Trophoblast cell (in vitro differentiated cells and primary cell): ENCODE results near the gene IGF1R.

ENCODE experiments used
- DNase-seq, 2 donors: peaks; one replicate each; pipeline ENCODE4 v3.0.0-alpha.2; 2016
- H2AFZ ChIP-seq: 2 replicates; pipeline ENCODE4 v1.6.1; 2013; ENCODE audit warnings: low read length, moderate library complexity, mild to moderate bottlenecking; ENCODE audit not compliant: insufficient read depth, poor library complexity
- H2AK5ac ChIP-seq: 2 replicates; pipeline ENCODE4 v1.6.1; 2013; ENCODE audit warnings: mild to moderate bottlenecking, low read length
- H2BK120ac ChIP-seq: 2 replicates; pipeline ENCODE4 v1.6.1; 2013; ENCODE audit warnings: low read length, mild to moderate bottlenecking, moderate library complexity; ENCODE audit not compliant: insufficient read depth, poor library complexity
- H2BK12ac ChIP-seq: 2 replicates; pipeline ENCODE4 v1.6.1; 2013; ENCODE audit warnings: mild to moderate bottlenecking, low read length, moderate library complexity
- H2BK5ac ChIP-seq: 2 replicates; pipeline ENCODE4 v1.6.1; 2013; ENCODE audit warnings: low read length, low read depth, moderate library complexity, mild to moderate bottlenecking; ENCODE audit not compliant: poor library complexity
- H3K14ac ChIP-seq: 2 replicates; pipeline ENCODE4 v1.6.1; 2013; ENCODE audit warnings: mild to moderate bottlenecking, low read length
- H3K18ac ChIP-seq: 2 replicates; pipeline ENCODE4 v1.6.1; 2013; ENCODE audit warnings: mild to moderate bottlenecking, low read length
- H3K23ac ChIP-seq: 2 replicates; pipeline ENCODE4 v1.6.1; 2013; ENCODE audit warnings: low read length
- H3K27ac ChIP-seq: 2 replicates; pipeline ENCODE4 v1.5.1; 2013; ENCODE audit warnings: low read depth, mild to moderate bottlenecking, inconsistent platforms, low read length, moderate library complexity
- H3K27me3 ChIP-seq: 2 replicates; pipeline ENCODE4 v1.6.1; 2013; ENCODE audit warnings: inconsistent platforms, mild to moderate bottlenecking, low read length, moderate library complexity; ENCODE audit not compliant: insufficient read depth
- H3K36me3 ChIP-seq, 2 experiments: 1 replicate in 1 of 2; 2 replicates in 1 of 2; pipeline ENCODE4 v1.6.1; 2013; ENCODE audit warnings: low read length in 2 of 2, mild to moderate bottlenecking in 2 of 2, moderate library complexity in 1 of 2; ENCODE audit not compliant: insufficient read depth in 2 of 2, control insufficient read depth in 1 of 2
- H3K4ac ChIP-seq: 2 replicates; pipeline ENCODE4 v1.6.1; 2013; ENCODE audit warnings: low read depth, mild to moderate bottlenecking, low read length, moderate library complexity
- H3K4me1 ChIP-seq, 2 experiments: 1 replicate in 1 of 2; 2 replicates in 1 of 2; pipeline ENCODE4 v1.6.1; 2013; ENCODE audit warnings: low read length in 2 of 2, mild to moderate bottlenecking in 2 of 2, moderate library complexity in 1 of 2; ENCODE audit not compliant: insufficient read depth in 2 of 2, control insufficient read depth in 1 of 2
- H3K4me2 ChIP-seq: 2 replicates; pipeline ENCODE4 v1.6.1; 2013; ENCODE audit warnings: inconsistent platforms, mild to moderate bottlenecking, low read length, moderate library complexity
- H3K4me3 ChIP-seq: 2 replicates; pipeline ENCODE4 v1.5.1; 2013; ENCODE audit warnings: mild to moderate bottlenecking, low read depth, low read length, inconsistent platforms
- H3K79me1 ChIP-seq: one replicate; pipeline ENCODE4 v1.6.1; 2013; ENCODE audit warnings: low read length
- H3K79me2 ChIP-seq: 2 replicates; pipeline ENCODE4 v1.6.1; 2013; ENCODE audit warnings: low read length, mild to moderate bottlenecking; ENCODE audit not compliant: control insufficient read depth, insufficient read depth, poor library complexity
- H3K9ac ChIP-seq: 2 replicates; pipeline ENCODE4 v1.6.1; 2013; ENCODE audit warnings: mild to moderate bottlenecking, low read length
- H3K9me3 ChIP-seq: 2 replicates; pipeline ENCODE4 v1.6.1; 2013; ENCODE audit warnings: low read depth, mild to moderate bottlenecking, control low read depth, inconsistent platforms, low read length; ENCODE audit not compliant: insufficient read depth
- H4K12ac ChIP-seq: 2 replicates; pipeline ENCODE4 v1.6.1; 2013; ENCODE audit warnings: low read depth, mild to moderate bottlenecking, low read length, moderate library complexity
- H4K8ac ChIP-seq: 2 replicates; pipeline ENCODE4 v1.6.1; 2013; ENCODE audit warnings: low read depth, mild to moderate bottlenecking, low read length, moderate library complexity
- H4K91ac ChIP-seq: one replicate; pipeline ENCODE4 v1.6.1; 2013; ENCODE audit warnings: low read depth, mild to moderate bottlenecking, low read length, moderate library complexity
- WGBS: extraction: QIAGEN DNeasy Blood & Tissue Kit; methylation state at CpG from one replicate; pipeline ENCODE4 v1.1.7; 2013; ENCODE audit warnings: missing lambda C conversion rate; ENCODE audit not compliant: insufficient read length, insufficient coverage; ENCODE audit errors: extremely low coverage; 5-methylcytosine and 5-hydroxymethylcytosine counted together

Gene IGF1R

DNA sequence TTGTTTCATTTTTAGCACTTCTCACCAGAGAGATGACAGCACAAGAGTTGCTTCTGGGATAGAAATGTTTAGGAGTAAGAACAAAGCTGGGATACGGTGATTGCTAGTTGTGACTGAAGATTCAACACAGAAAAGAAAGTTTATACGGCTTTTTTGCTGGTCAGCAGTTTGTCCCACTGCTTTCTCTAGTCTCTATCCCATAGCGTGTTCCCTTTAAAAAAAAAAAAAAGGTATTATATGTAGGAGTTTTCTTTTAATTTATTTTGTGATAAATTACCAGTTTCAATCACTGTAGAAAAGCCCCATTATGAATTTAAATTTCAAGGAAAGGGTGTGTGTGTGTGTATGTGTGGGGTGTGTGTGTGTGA is 311.3 kb downstream of the IGF1R start:
- Histone ChIP-seq H3K4me2 (no peak overlapping the region), H2BK120ac (no peak overlapping the region), H3K4ac (no peak overlapping the region), H3K23ac (no peak overlapping the region), H3K27ac (no peak overlapping the region), H3K4me1 (no peaks in the 10 kb centered on the region), H3K36me3 (peaks cover 60 to 77% of the 10 kb centered on the region in 2 experiments), H4K12ac (no peak overlapping the region), H3K14ac (no peak overlapping the region), H4K8ac (no peak overlapping the region), H3K9ac (no peak overlapping the region), H2AK5ac (no peak overlapping the region), H2AFZ (no peak overlapping the region), H3K79me2 (no peaks in the 10 kb centered on the region), H4K91ac (no peak overlapping the region), H3K4me3 (no peak overlapping the region), H3K27me3 (no peaks in the 10 kb centered on the region), H2BK5ac (no peak overlapping the region), H3K79me1 (no peaks in the 10 kb centered on the region), H3K18ac (no peak overlapping the region), H2BK12ac (no peak overlapping the region), H3K9me3 (peaks cover 12% of the 10 kb centered on the region)
- no peak for DNase-seq
- WGBS = no CpG with 5 or more reads among the region's 3 CpGs

DNA sequence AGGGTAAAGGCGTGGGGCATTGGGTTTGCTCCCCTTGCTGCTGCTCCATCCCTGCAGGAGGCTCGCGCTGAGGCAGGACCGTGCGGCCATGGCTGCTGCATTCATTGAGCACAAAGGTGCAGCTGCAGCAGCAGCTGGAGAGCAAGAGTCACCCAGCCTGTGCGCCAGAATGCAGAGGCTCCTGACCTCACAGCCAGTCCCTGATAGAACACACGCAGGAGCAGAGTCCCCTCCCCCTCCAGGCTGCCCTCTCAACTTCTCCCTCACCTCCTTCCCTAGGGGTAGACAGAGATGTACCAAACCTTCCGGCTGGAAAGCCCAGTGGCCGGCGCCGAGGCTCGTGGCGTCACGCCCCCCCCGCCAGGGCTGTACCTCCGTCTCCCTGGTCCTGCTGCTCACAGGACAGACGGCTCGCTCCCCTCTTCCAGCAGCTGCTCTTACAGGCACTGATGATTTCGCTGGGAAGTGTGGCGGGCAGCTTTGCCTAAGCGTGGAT is 312.3 kb downstream of the IGF1R start:
- H4K91ac ChIP-seq = no peak overlapping the region
- H3K36me3 ChIP-seq = peaks cover 54 to 68% of the 10 kb centered on the region in 2 experiments
- no peaks in the 10 kb centered on the region for H3K79me2 ChIP-seq
- no peak overlapping the region for H3K4ac ChIP-seq
- no peak overlapping the region for H2AFZ ChIP-seq
- H3K27me3 ChIP-seq = no peaks in the 10 kb centered on the region
- no peak overlapping the region for H3K14ac ChIP-seq
- no peak overlapping the region for H3K9ac ChIP-seq
- no peak overlapping the region for H4K12ac ChIP-seq
- no peaks in the 10 kb centered on the region for H3K4me1 ChIP-seq
- no peak overlapping the region for H3K23ac ChIP-seq
- peaks cover 12% of the 10 kb centered on the region for H3K9me3 ChIP-seq
- no CpG with 5 or more reads among the region's 21 CpGs for WGBS
- no peak for DNase-seq
- H4K8ac ChIP-seq = no peak overlapping the region
- H2AK5ac ChIP-seq = no peak overlapping the region
- H3K4me2 ChIP-seq = no peak overlapping the region
- no peak overlapping the region for H2BK12ac ChIP-seq
- no peak overlapping the region for H3K27ac ChIP-seq
- H2BK5ac ChIP-seq = no peak overlapping the region
- no peak overlapping the region for H2BK120ac ChIP-seq
- H3K79me1 ChIP-seq = no peaks in the 10 kb centered on the region
- H3K4me3 ChIP-seq = no peak overlapping the region
- no peak overlapping the region for H3K18ac ChIP-seq

DNA sequence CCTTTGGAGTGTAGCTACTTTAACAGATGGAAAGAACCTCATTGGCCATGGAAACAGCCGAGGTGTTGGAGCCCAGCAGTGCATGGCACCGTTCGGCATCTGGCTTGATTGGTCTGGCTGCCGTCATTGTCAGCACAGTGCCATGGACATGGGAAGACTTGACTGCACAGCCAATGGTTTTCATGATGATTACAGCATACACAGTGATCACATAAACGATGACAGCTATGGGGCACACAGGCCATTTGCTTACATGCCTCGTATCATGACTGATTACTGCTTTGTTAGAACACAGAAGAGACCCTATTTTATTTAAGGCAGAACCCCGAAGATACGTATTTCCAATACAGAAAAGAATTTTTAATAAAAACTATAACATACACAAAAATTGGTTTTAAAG is 315.1 kb downstream of the IGF1R start:
- Histone ChIP-seq H2BK5ac (no peak overlapping the region), H4K91ac (no peak overlapping the region)

GRCh38 chr15:98964466-98965133 is 316.3 kb downstream of the IGF1R start:
- Histone ChIP-seq H3K23ac (no peak overlapping the region), H3K9ac (no peak overlapping the region), H3K4me1 (no peaks in the 10 kb centered on the region), H2AK5ac (no peak overlapping the region), H3K9me3 (peaks cover 12% of the 10 kb centered on the region), H4K91ac (no peak overlapping the region), H3K36me3 (peaks cover 24 to 32% of the 10 kb centered on the region in 2 experiments), H4K12ac (no peak overlapping the region), H3K18ac (no peak overlapping the region), H3K27ac (no peak overlapping the region), H3K4me2 (no peak overlapping the region), H2AFZ (no peak overlapping the region), H4K8ac (no peak overlapping the region), H3K79me2 (no peaks in the 10 kb centered on the region), H2BK120ac (no peak overlapping the region), H2BK12ac (no peak overlapping the region), H3K27me3 (no peaks in the 10 kb centered on the region), H3K4me3 (no peak overlapping the region), H2BK5ac (no peak overlapping the region), H3K79me1 (no peaks in the 10 kb centered on the region), H3K4ac (no peak overlapping the region), H3K14ac (no peak overlapping the region)
- no peak for DNase-seq
- WGBS = no CpG with 5 or more reads among the region's 8 CpGs

More for the DNA sequence above, 315.1 kb downstream of the IGF1R start:
- Histone ChIP-seq H3K27me3 (no peaks in the 10 kb centered on the region), H3K27ac (no peak overlapping the region), H3K14ac (no peak overlapping the region), H3K23ac (no peak overlapping the region), H3K9ac (no peak overlapping the region), H3K4ac (no peak overlapping the region), H3K4me1 (no peaks in the 10 kb centered on the region), H3K18ac (no peak overlapping the region), H4K8ac (no peak overlapping the region), H2BK12ac (no peak overlapping the region), H2BK120ac (no peak overlapping the region), H2AFZ (no peak overlapping the region), H3K79me1 (no peaks in the 10 kb centered on the region), H3K4me3 (no peak overlapping the region), H3K79me2 (no peaks in the 10 kb centered on the region), H3K36me3 (peaks cover 31 to 40% of the 10 kb centered on the region in 2 experiments), H3K4me2 (no peak overlapping the region), H2AK5ac (no peak overlapping the region), H4K12ac (no peak overlapping the region), H3K9me3 (peaks cover 12% of the 10 kb centered on the region)
- no CpG with 5 or more reads among the region's 8 CpGs for WGBS
- DNase-seq = no peak
